ENCODE results near the gene MPPED2. TPM values are rescaled to one million over a fixed set of nuclear protein-coding genes. Genes with fewer than 3 reads are reported as not detected.

Gene MPPED2
- polyA plus RNA-seq, 3 donors = 0.29 to 0.59 (median 0.52) TPM

DNA sequence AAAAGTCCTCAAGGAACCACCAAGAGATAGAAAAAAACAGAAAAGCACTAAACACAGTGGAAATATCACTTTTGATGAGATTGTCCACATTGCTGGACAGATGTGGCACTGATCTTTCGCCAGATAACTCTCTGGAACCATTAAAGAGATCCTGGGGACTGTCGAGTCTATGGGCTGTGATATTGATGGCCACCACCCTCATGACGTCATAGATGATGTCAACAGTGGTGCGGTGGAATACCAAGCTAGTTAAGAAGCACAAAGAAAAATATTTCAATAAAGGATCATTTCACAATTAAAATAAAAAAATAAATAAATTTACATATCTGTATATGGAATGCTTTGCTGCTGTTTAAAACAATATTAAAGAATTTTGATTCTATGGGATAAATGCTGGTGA, 217.8 kb downstream of the MPPED2 start:
- intact Hi-C loops (cut with micrococcal nuclease) = no loop called here
- Histone ChIP-seq H3K79me2 (ENCODE audit: insufficient read depth, low read length) (no peaks in the 10 kb centered on the region), H4K20me1 (ENCODE audit: insufficient read depth, low read length) (no peaks in the 10 kb centered on the region), H3K4me1 (ENCODE audit: control insufficient read depth in 1 of 2, insufficient read depth in 2 of 2, low read length in 2 of 2) (no peaks in the 10 kb centered on the region), H3K4me2 (replicated peaks; ENCODE audit: extremely low read depth, low read length, poor library complexity, severe bottlenecking) (no peak overlapping the region), H2AFZ (ENCODE audit: insufficient read depth, low read depth, low read length, poor library complexity, severe bottlenecking) (no peak overlapping the region), H3K27ac (ENCODE audit: low read depth in 1 of 2, low read length in 2 of 2) (no peak overlapping the region), H3K27me3 (ENCODE audit: control insufficient read depth in 2 of 2, insufficient read depth in 2 of 2, low read length in 2 of 2) (no peaks in the 10 kb centered on the region), H3K9me3 (replicated peaks in 1 of 2; ENCODE audit: control insufficient read depth in 1 of 2, insufficient read depth in 1 of 2, low read length in 2 of 2) (peaks cover 0 to 4% of the 10 kb centered on the region in 2 donors), H3K36me3 (replicated peaks in 1 of 2; ENCODE audit: control insufficient read depth in 1 of 2, insufficient read depth in 2 of 2, low read length in 2 of 2) (no peaks in the 10 kb centered on the region), H3K4me3 (replicated peaks in 1 of 3; ENCODE audit: low read depth in 2 of 3, low read length in 3 of 3) (no peak overlapping the region), H3K9ac (ENCODE audit: insufficient read depth, low read length, poor library complexity, severe bottlenecking) (no peak overlapping the region)
- Mint-ChIP-seq H3K4me3 (no peak overlapping the region), H3K27me3 (ENCODE audit: low read depth in 3 of 3) (peaks cover 0 to 2% (median 0%) of the 10 kb centered on the region in 3 donors), H3K36me3 (no peaks in the 10 kb centered on the region), H3K27ac (no peak overlapping the region), H3K9me3 (peaks cover 0 to 8% (median 3%) of the 10 kb centered on the region in 7 donors), H3K4me1 (no peaks in the 10 kb centered on the region)
- WGBS (ENCODE audit: insufficient coverage) = 86% methylated on average over 1 of the region's 4 CpGs
- TF ChIP-seq, protein P1, sequence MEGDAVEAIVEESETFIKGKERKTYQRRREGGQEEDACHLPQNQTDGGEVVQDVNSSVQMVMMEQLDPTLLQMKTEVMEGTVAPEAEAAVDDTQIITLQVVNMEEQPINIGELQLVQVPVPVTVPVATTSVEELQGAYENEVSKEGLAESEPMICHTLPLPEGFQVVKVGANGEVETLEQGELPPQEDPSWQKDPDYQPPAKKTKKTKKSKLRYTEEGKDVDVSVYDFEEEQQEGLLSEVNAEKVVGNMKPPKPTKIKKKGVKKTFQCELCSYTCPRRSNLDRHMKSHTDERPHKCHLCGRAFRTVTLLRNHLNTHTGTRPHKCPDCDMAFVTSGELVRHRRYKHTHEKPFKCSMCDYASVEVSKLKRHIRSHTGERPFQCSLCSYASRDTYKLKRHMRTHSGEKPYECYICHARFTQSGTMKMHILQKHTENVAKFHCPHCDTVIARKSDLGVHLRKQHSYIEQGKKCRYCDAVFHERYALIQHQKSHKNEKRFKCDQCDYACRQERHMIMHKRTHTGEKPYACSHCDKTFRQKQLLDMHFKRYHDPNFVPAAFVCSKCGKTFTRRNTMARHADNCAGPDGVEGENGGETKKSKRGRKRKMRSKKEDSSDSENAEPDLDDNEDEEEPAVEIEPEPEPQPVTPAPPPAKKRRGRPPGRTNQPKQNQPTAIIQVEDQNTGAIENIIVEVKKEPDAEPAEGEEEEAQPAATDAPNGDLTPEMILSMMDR (IDR thresholded peaks at IDR 0.05) = no peak
- no peak for DNase-seq

DNA sequence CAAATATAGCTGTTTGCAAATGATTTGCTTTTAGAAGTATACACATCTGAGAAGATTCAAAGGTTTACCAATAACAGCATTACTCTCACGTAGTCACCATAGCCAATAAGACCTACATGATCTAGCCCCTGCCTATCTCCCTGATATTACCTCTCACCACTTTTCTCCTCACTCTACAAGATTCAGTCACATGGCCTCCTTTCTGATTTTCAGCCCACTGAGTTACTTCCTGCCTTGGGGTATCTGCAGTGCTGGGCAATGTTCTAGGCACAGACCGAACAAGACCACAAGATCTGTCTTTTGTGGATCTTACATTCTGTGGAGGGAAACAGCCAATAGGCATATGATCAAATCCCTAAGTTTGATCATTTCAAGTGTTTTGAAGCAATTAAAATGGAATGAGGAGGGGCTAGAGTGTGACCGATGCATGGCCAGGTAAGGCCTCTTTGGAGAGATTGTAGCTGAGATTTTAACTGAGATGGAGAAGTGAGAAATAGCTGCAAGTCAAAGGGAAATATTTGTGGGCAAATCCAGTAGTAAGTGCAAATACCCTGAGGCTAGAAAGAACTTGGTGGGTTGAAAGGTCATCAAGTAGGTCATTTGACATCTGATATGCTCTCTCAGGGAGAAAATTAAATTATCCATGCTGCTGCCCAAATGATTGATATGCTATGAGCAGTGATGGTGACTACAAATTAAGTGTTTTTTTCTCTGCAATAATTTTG, 220.2 kb downstream of the MPPED2 start:
- Histone ChIP-seq H3K4me1 (ENCODE audit: control insufficient read depth in 1 of 2, insufficient read depth in 2 of 2, low read length in 2 of 2) (no peaks in the 10 kb centered on the region), H4K20me1 (ENCODE audit: insufficient read depth, low read length) (no peaks in the 10 kb centered on the region), H3K9me3 (replicated peaks in 1 of 2; ENCODE audit: control insufficient read depth in 1 of 2, insufficient read depth in 1 of 2, low read length in 2 of 2) (peaks cover 0 to 4% of the 10 kb centered on the region in 2 donors), H3K4me3 (replicated peaks in 1 of 3; ENCODE audit: low read depth in 2 of 3, low read length in 3 of 3) (no peak overlapping the region), H3K36me3 (replicated peaks in 1 of 2; ENCODE audit: control insufficient read depth in 1 of 2, insufficient read depth in 2 of 2, low read length in 2 of 2) (no peaks in the 10 kb centered on the region), H3K4me2 (replicated peaks; ENCODE audit: extremely low read depth, low read length, poor library complexity, severe bottlenecking) (no peak overlapping the region), H3K27ac (ENCODE audit: low read depth in 1 of 2, low read length in 2 of 2) (no peak overlapping the region), H2AFZ (ENCODE audit: insufficient read depth, low read depth, low read length, poor library complexity, severe bottlenecking) (no peak overlapping the region), H3K9ac (ENCODE audit: insufficient read depth, low read length, poor library complexity, severe bottlenecking) (no peak overlapping the region), H3K79me2 (ENCODE audit: insufficient read depth, low read length) (no peaks in the 10 kb centered on the region), H3K27me3 (ENCODE audit: control insufficient read depth in 2 of 2, insufficient read depth in 2 of 2, low read length in 2 of 2) (no peaks in the 10 kb centered on the region)
- intact Hi-C loops (cut with micrococcal nuclease) = no loop called here
- Mint-ChIP-seq H3K27me3 (ENCODE audit: low read depth in 3 of 3) (no peaks in the 10 kb centered on the region), H3K4me1 (no peaks in the 10 kb centered on the region), H3K27ac (no peak overlapping the region), H3K4me3 (no peak overlapping the region), H3K9me3 (peaks cover 0 to 8% (median 4%) of the 10 kb centered on the region in 7 donors), H3K36me3 (no peaks in the 10 kb centered on the region)
- TF ChIP-seq, protein P1 (IDR thresholded peaks at IDR 0.05) = no peak
- WGBS (ENCODE audit: insufficient coverage) = 100% methylated on average over 3 of the region's 3 CpGs
- no peak for DNase-seq

Data from CD14-positive monocyte (primary cell).